Mesodermal cell (in vitro differentiated cells): ENCODE data around the gene DCK.
"Not testable (repeated sequence)": the region's sequence is repeated elsewhere in the genome, so short reads cannot be mapped to it uniquely, and the experiment has no call there.

Source experiments
- H3K27ac ChIP-seq: 2 replicates; pipeline ENCODE4 v1.7.0; 2013; ENCODE audit warnings: mild to moderate bottlenecking, low read depth, low read length, moderate library complexity; ENCODE audit not compliant: severe bottlenecking
- H3K36me3 ChIP-seq: 2 replicates; pipeline ENCODE4 v1.7.1; 2013; ENCODE audit warnings: mild to moderate bottlenecking, low read length, moderate library complexity; ENCODE audit not compliant: control insufficient read depth, insufficient read depth
- H3K4me1 ChIP-seq: one replicate; pipeline ENCODE4 v1.7.1; 2013; ENCODE audit warnings: mild to moderate bottlenecking, low read length; ENCODE audit not compliant: insufficient read depth, control insufficient read depth, poor library complexity, severe bottlenecking
- H3K4me3 ChIP-seq: 2 replicates; pipeline ENCODE4 v1.7.0; 2013; ENCODE audit warnings: low read length, control low read depth, mild to moderate bottlenecking; ENCODE audit not compliant: insufficient read depth, poor library complexity, severe bottlenecking; ENCODE audit errors: extremely low read depth
- H3K9me3 ChIP-seq: 2 replicates; pipeline ENCODE4 v1.7.1; 2013; ENCODE audit warnings: mild to moderate bottlenecking, low read length, moderate library complexity; ENCODE audit not compliant: control insufficient read depth
- WGBS, 2 experiments: methylation state at CpG; one replicate each; pipeline ENCODE4 v1.1.5; 2013; ENCODE audit warnings: missing lambda C conversion rate in 2 of 2; ENCODE audit not compliant: insufficient coverage in 2 of 2; 5-methylcytosine and 5-hydroxymethylcytosine counted together

The DCK gene

DNA sequence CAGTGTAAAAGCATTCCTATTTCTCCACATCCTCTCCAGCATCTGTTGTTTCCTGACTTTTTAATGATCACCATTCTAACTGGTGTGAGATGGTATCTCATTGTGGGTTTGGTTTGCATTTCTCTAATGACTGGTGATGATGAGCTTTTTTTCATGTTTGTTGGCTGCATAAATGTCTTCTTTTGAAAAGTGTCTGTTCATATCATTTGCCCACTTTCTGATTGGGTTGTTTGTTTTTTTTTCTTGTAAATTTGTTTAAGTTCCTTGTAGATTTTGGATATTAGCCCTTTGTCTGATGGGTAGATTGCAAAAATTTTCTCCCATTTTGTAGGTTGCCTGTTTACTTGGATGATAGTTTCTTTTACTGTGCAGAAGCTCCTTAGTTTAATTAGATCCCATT, 6.2 kb downstream of the DCK start:
- peaks cover 11% of the 10 kb centered on the region for H3K9me3 ChIP-seq
- not testable (repeated sequence) for H3K4me1 ChIP-seq, H3K4me3 ChIP-seq, H3K27ac ChIP-seq
- peaks cover 47% of the 10 kb centered on the region for H3K36me3 ChIP-seq

DNA sequence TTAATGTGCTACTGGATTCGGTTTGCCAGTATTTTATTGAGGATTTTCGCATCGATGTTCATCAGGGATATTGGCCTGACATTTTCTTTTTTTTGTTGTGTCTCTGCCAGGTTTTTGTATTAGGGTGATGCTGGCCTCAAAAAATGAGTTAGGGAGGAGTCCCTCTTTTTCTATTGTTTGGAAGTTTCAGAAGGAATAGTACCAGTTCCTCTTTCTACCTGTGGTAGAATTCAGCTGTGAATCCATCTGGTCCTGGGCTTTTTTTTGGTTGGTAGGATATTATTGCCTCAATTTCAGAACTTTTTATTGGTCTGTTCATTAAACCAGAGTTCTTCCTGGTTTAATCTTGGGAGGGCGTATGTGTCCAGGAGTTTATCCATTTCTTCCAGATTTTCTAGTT, 7.9 kb downstream of the DCK start:
- 93 to 100% methylated on average over 2 to 3 of the region's 4 CpGs for WGBS, 2 experiments
- not testable (repeated sequence) for H3K27ac ChIP-seq, H3K9me3 ChIP-seq, H3K4me1 ChIP-seq, H3K4me3 ChIP-seq
- H3K36me3 ChIP-seq, result peaks cover 39% of the 10 kb centered on the region

DNA sequence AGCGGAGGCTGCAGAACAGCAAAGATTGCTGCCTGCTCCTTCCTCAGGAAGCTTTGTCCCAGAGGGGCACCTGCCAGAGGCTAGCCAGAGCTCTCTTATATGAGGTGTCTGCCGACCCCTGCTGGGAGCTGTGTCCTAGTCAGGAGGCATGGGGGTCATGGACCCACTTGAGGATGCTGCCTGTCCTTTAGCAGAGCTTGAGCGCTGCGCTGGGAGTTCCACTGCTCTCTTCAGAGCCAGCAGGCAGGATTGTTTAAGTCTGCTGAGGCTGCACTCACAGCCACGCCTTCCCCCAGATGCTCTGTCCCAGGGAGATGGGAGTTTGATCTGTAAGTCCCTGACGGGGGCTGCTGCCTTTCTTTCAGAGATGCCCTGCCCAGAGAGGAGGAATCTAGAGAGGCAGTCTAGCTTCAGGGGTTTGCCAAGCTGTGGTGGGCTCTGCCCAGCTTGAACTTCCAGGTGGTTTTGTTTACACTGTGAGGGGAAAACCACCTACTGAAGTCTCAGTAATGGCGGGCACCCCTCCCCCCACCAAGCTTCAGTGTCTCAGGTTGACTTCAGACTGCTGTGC, 10.9 kb downstream of the DCK start:
- no peak overlapping the region for H3K27ac ChIP-seq
- WGBS, 2 experiments, result 69 to 70% methylated on average over 3 to 4 of the region's 7 CpGs
- H3K4me1 ChIP-seq, result no peaks in the 10 kb centered on the region
- H3K9me3 ChIP-seq, result no peaks in the 10 kb centered on the region
- peaks cover 27% of the 10 kb centered on the region for H3K36me3 ChIP-seq
- H3K4me3 ChIP-seq, result no peak overlapping the region

DNA sequence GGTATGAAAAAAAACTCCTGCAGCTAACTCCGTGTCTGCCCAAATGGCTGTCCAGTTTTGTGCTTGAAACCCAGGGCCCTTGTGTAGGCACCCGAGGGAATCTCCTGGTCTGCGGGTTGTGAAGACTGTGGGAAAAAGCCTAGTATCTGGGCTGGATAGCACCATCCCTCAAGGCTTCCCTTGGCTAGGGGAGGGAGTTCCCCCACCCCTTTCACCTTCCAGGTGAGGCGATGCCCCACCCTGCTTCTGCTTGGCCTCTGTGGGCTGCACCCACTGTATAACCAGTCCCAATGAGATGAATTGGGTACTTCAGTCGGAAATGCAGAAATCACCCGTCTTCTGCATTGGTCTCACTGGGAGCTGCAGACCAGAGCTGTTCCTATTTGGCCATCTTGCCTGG, 11.6 kb downstream of the DCK start:
- peaks cover 27% of the 10 kb centered on the region for H3K36me3 ChIP-seq
- H3K9me3 ChIP-seq, H3K27ac ChIP-seq, H3K4me3 ChIP-seq, H3K4me1 ChIP-seq: not testable (repeated sequence)
- WGBS, 2 experiments, result 73 to 90% methylated on average over 3 to 4 of the region's 6 CpGs

DNA sequence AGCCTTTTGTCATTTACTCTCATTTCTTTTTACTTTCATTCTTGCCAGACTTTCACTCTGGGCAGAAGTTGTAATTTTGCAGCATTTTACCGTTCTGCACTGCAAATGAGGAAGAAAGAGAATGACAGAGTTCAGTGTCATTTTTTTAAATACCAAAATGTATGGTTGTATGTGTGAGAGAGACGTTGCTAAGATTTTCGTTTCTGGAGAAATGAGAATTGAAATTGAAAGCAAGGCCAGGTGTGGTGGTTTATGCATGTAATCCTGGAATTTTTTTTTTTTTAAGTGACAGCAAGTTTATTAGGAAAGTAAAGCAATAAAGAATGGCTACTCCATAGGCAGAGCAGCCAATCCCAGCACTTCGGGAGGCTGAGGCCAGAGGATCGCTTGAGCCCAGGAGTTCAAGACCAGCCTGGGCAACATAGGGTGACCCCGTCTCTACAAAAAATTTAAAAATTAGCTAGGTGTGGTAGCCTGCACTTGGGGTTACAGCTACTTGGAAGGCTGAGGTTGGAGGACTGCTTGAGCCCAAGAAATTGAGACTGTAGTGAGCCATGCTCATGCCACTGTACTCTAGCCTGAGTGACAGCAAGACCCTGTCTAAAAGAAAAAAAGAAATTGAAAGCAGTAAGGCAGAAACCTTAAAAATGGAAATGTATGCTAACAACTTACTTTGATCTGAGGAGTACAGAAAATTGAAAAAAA, 12.9 kb downstream of the DCK start:
- WGBS, 2 experiments, result 93 to 94% methylated on average over 5 to 6 of the region's 6 CpGs
- H3K36me3 ChIP-seq, result peaks cover 22% of the 10 kb centered on the region
- H3K9me3 ChIP-seq, result no peaks in the 10 kb centered on the region
- no peak overlapping the region for H3K4me3 ChIP-seq
- no peak overlapping the region for H3K27ac ChIP-seq
- H3K4me1 ChIP-seq, result no peaks in the 10 kb centered on the region

DNA sequence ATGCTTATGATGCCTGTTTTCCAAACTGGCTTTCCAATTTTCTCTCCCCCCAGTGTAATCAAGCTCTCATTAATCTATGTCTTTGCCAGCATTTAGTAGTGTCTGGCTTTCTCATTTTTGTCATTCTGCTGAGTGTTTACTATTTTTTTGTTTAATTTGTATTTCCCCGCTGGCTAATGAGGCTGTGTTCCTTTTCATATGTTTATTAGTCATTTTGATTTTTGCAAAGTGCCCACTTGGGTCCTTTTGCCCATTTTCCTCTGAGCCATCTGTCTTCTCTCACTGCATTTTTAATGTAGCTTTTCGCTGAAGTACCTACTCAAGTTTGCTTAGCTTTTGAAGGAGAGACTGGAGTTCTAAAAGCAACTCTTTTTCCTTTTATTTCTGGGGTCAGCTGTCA, 14.7 kb downstream of the DCK start:
- no peak overlapping the region for H3K27ac ChIP-seq
- no peaks in the 10 kb centered on the region for H3K9me3 ChIP-seq
- H3K4me1 ChIP-seq, result no peaks in the 10 kb centered on the region
- no peak overlapping the region for H3K4me3 ChIP-seq
- 80 to 100% methylated on average over 1 of the region's 2 CpGs for WGBS, 2 experiments
- peaks cover 23% of the 10 kb centered on the region for H3K36me3 ChIP-seq

DNA sequence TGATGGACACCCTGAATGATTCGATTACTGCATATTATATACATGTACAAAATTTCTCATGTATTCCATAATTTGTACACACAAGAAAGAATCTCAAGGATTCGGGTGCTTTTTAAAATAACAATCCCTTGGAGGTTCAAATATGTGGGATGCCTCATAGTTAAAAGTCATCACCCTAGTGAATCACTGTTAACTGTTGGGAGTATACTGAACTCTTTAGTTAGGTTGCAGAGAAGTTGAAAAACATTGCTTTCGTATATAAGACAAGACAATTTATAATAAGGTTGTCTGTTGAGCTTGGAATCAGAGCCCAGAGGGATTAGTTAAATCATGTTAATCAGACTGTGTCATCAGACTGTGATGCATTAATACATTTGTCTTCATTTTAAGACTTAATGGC, 15.6 kb downstream of the DCK start:
- no peak overlapping the region for H3K4me3 ChIP-seq
- 90% methylated on average over 2 of the region's 3 CpGs; no CpG with 5 or more reads in 1 of the 2 experiments for WGBS, 2 experiments
- peaks cover 23% of the 10 kb centered on the region for H3K36me3 ChIP-seq
- H3K4me1 ChIP-seq, result no peaks in the 10 kb centered on the region
- no peak overlapping the region for H3K27ac ChIP-seq
- no peaks in the 10 kb centered on the region for H3K9me3 ChIP-seq

DNA sequence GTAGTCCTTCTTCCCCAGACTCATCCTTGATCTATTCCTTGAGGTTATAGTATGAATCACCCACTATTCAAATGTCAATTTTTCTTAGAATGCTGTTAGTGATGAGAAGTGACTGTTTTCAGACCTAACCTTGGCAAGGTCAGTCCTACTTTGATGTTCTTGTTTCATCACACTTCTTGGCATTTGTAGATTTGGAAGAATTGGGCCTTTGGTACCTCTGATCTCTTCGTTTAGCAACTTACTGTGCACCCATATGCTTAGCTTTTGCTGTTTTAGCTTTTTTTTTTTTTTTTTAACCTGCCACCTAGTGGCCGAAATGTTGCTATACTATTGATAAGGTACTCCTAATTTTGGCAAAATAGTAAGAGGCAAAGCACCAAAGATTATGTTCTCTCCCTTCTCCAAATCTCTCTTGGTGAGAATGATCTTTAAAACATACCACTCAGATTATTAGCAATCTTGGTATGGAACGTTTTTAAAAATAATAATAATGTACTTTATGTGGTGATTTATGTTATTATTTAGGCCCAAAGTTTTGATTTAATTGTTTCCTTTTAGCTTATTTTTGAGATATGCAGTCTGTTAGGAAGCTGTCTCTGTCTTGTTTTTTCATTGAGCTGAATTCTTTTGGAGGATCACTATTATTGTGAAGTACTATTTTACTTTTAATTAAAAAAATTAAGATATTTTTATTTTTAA, 16.6 kb downstream of the DCK start:
- 20% methylated on average over 1 of the region's 3 CpGs; no CpG with 5 or more reads in 1 of the 2 experiments for WGBS, 2 experiments
- Histone ChIP-seq H3K27ac (no peak overlapping the region), H3K9me3 (no peaks in the 10 kb centered on the region), H3K4me3 (no peak overlapping the region), H3K4me1 (no peaks in the 10 kb centered on the region), H3K36me3 (peaks cover 21% of the 10 kb centered on the region)

DNA sequence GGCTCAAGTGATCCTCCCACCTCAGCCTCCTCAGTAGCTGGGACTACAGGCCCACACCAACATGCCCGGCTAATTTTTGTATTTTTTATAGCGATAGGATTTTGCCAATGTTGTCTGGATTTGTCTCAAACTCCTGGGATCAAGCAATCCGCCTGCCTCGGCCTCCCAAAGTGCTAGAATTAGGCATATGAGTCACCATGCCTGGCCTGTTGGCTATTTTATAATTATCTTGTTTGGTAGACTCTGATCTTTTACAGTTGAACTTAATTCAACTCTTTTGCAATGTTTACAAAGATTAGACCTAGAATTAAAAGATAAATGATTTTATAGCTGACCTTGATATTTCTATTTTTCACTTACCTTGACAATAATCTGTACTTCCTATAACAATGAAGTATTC, 18.0 kb downstream of the DCK start:
- no peaks in the 10 kb centered on the region for H3K9me3 ChIP-seq
- no peak overlapping the region for H3K4me3 ChIP-seq
- peaks cover 17% of the 10 kb centered on the region for H3K36me3 ChIP-seq
- H3K27ac ChIP-seq, result no peak overlapping the region
- 87 to 100% methylated on average over 4 of the region's 4 CpGs for WGBS, 2 experiments
- H3K4me1 ChIP-seq, result no peaks in the 10 kb centered on the region

DNA sequence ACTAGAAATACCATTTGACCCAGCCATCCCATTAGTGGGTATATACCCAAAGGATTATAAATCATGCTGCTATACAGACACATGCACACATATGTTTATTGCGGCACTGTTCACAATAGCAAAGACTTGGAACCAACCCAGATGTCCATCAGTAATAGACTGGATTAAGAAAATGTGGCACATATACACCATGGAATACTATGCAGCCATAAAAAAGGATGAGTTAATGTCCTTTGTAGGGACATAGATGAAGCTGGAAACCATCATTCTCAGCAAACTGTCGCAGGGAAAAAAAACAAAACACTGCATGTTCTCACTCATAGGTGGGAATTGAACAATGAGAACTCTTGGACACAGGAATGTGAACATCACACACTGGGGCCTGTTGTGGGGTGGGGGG, 23.9 kb downstream of the DCK start:
- not testable (repeated sequence) for H3K4me1 ChIP-seq, H3K4me3 ChIP-seq, H3K9me3 ChIP-seq, H3K27ac ChIP-seq
- WGBS, 2 experiments, result no CpG with 5 or more reads among the region's 2 CpGs
- peaks cover 11% of the 10 kb centered on the region for H3K36me3 ChIP-seq

DNA sequence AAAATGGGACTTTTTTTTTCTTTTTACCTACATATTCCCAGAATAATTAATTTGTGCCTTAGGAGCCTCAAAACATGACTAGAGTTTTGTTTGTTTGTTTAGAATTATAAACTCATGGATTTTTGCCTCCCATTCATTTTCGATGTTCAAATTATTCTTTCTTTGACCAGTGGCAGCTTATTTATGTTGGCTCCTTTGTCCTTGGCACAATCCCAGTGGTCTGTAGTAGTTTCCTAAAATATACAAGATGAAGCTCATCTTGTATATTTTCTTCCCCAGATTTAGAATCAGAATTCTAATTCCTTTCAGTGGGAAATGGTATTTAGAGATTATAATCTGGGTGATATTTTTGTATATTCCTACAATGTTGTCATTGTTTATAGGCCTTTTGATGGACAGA, 27.2 kb downstream of the DCK start:
- Histone ChIP-seq H3K36me3 (peaks cover 23% of the 10 kb centered on the region), H3K4me1 (no peaks in the 10 kb centered on the region), H3K9me3 (no peaks in the 10 kb centered on the region), H3K27ac (no peak overlapping the region), H3K4me3 (no peak overlapping the region)
- WGBS, 2 experiments, result no CpG with 5 or more reads among the region's 1 CpG
